ENCODE data around the gene BCL2A1. TPM values are rescaled to one million over a fixed set of nuclear protein-coding genes. Genes with fewer than 3 reads are reported as not detected.
"Not testable (repeated sequence)": the region's sequence is repeated elsewhere in the genome, so short reads cannot be mapped to it uniquely, and the experiment has no call there.

The BCL2A1 gene
- total and polyA plus RNA-seq, 4 donors, result 0.50 to 2.9 (median 1.2) TPM

GRCh38 chr15:80019168-80019745 is 48.3 kb upstream of the BCL2A1 start (continued):
- no peak for TF ChIP-seq HNF4G (IDR thresholded peaks at IDR 0.05)
- TF ChIP-seq SP1 (IDR thresholded peaks at IDR 0.05), result no peak
- TF ChIP-seq CTCF (IDR thresholded peaks at IDR 0.05; ENCODE audit: low read depth, low read length, missing input control), result no peak

GRCh38 chr15:80017139-80017538 is 46.1 kb upstream of the BCL2A1 start:
- 89% methylated on average over 8 of the region's 8 CpGs for WGBS
- DNase-seq (ENCODE audit: low spot score); H3K9me3 ChIP-seq (ENCODE audit: control insufficient read depth in 4 of 4, low read length in 3 of 4); H3K36me3 ChIP-seq (ENCODE audit: control insufficient read depth in 4 of 4, insufficient read depth in 3 of 4, low read depth in 1 of 4, low read length in 3 of 4); H3K27me3 ChIP-seq (ENCODE audit: control insufficient read depth in 4 of 4, insufficient read depth in 4 of 4, low read length in 3 of 4); H3K27ac ChIP-seq (ENCODE audit: low read depth in 1 of 2, low read length in 2 of 2); H3K4me1 ChIP-seq (ENCODE audit: control insufficient read depth in 4 of 4, insufficient read depth in 4 of 4, low read length in 3 of 4); H3K4me3 ChIP-seq (ENCODE audit: low read depth in 1 of 3, low read length in 3 of 3); H3K9ac ChIP-seq (ENCODE audit: low read depth in 1 of 2, low read length in 2 of 2): not testable (repeated sequence)

GRCh38 chr15:80016506-80016905 is 45.5 kb upstream of the BCL2A1 start:
- H3K9ac ChIP-seq (ENCODE audit: low read depth in 1 of 2, low read length in 2 of 2); H3K27ac ChIP-seq (ENCODE audit: low read depth in 1 of 2, low read length in 2 of 2); H3K9me3 ChIP-seq (ENCODE audit: control insufficient read depth in 4 of 4, low read length in 3 of 4); DNase-seq (ENCODE audit: low spot score); H3K4me1 ChIP-seq (ENCODE audit: control insufficient read depth in 4 of 4, insufficient read depth in 4 of 4, low read length in 3 of 4); H3K4me3 ChIP-seq (ENCODE audit: low read depth in 1 of 3, low read length in 3 of 3); H3K27me3 ChIP-seq (ENCODE audit: control insufficient read depth in 4 of 4, insufficient read depth in 4 of 4, low read length in 3 of 4); H3K36me3 ChIP-seq (ENCODE audit: control insufficient read depth in 4 of 4, insufficient read depth in 3 of 4, low read depth in 1 of 4, low read length in 3 of 4): not testable (repeated sequence)
- WGBS, result 98% methylated on average over 27 of the region's 27 CpGs

- H3K4me3 ChIP-seq (ENCODE audit: low read depth in 1 of 3, low read length in 3 of 3), result no peak overlapping the region
- no peaks in the 10 kb centered on the region for H3K27me3 ChIP-seq (ENCODE audit: control insufficient read depth in 4 of 4, insufficient read depth in 4 of 4, low read length in 3 of 4)
- DNase-seq (ENCODE audit: low spot score), result no peak
- TF ChIP-seq GABPA (IDR thresholded peaks at IDR 0.05 in 1 of 2, conservative IDR thresholded peaks at IDR 0.05 in 1 of 2) (no peak), HNF4A (conservative IDR thresholded peaks at IDR 0.05) (no peak), TAF1 (conservative IDR thresholded peaks at IDR 0.05) (no peak), RXRA (IDR thresholded peaks at IDR 0.05) (no peak), CTCF (IDR thresholded peaks at IDR 0.05; ENCODE audit: low read depth, low read length, missing input control) (no peak), ATF3 (IDR thresholded peaks at IDR 0.05) (no peak), YY1 (IDR thresholded peaks at IDR 0.05) (no peak), HNF4G (IDR thresholded peaks at IDR 0.05) (no peak), ZBTB33 (IDR thresholded peaks at IDR 0.05) (no peak), SP1 (IDR thresholded peaks at IDR 0.05) (no peak)
- no peaks in the 10 kb centered on the region for H3K9me3 ChIP-seq (ENCODE audit: control insufficient read depth in 4 of 4, low read length in 3 of 4)
- H3K4me1 ChIP-seq (ENCODE audit: control insufficient read depth in 4 of 4, insufficient read depth in 4 of 4, low read length in 3 of 4), result no peaks in the 10 kb centered on the region
- no peaks in the 10 kb centered on the region for H3K36me3 ChIP-seq (ENCODE audit: control insufficient read depth in 4 of 4, insufficient read depth in 3 of 4, low read depth in 1 of 4, low read length in 3 of 4)
- 95% methylated on average over 2 of the region's 2 CpGs for WGBS
- H3K9ac ChIP-seq (ENCODE audit: low read depth in 1 of 2, low read length in 2 of 2), result no peak overlapping the region
- no peak overlapping the region for H3K27ac ChIP-seq (ENCODE audit: low read depth in 1 of 2, low read length in 2 of 2)
These were observed 44.2 kb upstream of the BCL2A1 start for GRCh38 chr15:80015156-80015555.

GRCh38 chr15:80014186-80014585 is 43.2 kb upstream of the BCL2A1 start:
- not testable (repeated sequence) for DNase-seq (ENCODE audit: low spot score); H3K27ac ChIP-seq (ENCODE audit: low read depth in 1 of 2, low read length in 2 of 2); H3K9ac ChIP-seq (ENCODE audit: low read depth in 1 of 2, low read length in 2 of 2); H3K9me3 ChIP-seq (ENCODE audit: control insufficient read depth in 4 of 4, low read length in 3 of 4); H3K36me3 ChIP-seq (ENCODE audit: control insufficient read depth in 4 of 4, insufficient read depth in 3 of 4, low read depth in 1 of 4, low read length in 3 of 4); H3K4me3 ChIP-seq (ENCODE audit: low read depth in 1 of 3, low read length in 3 of 3); H3K4me1 ChIP-seq (ENCODE audit: control insufficient read depth in 4 of 4, insufficient read depth in 4 of 4, low read length in 3 of 4); H3K27me3 ChIP-seq (ENCODE audit: control insufficient read depth in 4 of 4, insufficient read depth in 4 of 4, low read length in 3 of 4)
- 97% methylated on average over 7 of the region's 7 CpGs for WGBS

Measured in liver (tissue), 9 donors.